Occipital lobe (tissue), 1 donor: ENCODE results near the gene ITGB2. TPM values are rescaled to one million over a fixed set of nuclear protein-coding genes. Genes with fewer than 3 reads are reported as not detected.

Source experiments
- total RNA-seq: library from RNA; depleted of rRNA; stranded (reverse); fragments of >200 nt; gene quantifications from one replicate; pipeline ENCODE4 v1.2.3, GENCODE V29; 2014

Gene ITGB2
- total RNA-seq, 1 donor from 2014 or later: 9.2 TPM

Other genes with a start within 250 kb of the ITGB2 start
- not detected for gene KRTAP12-1, start 238.7 kb downstream of the ITGB2 start, total RNA-seq
- not detected for gene KRTAP10-12, start 223.7 kb downstream of the ITGB2 start, total RNA-seq
- not detected for gene TSPEAR, start 209.3 kb downstream of the ITGB2 start, total RNA-seq
- gene UBE2G2, start 119.1 kb downstream of the ITGB2 start, total RNA-seq: 61.8 TPM
- gene SUMO3, start 102.8 kb downstream of the ITGB2 start, total RNA-seq: 46.3 TPM
- 82.4 TPM for gene PTTG1IP, start 47.2 kb downstream of the ITGB2 start, total RNA-seq
- gene SLX9, start 19.1 kb upstream of the ITGB2 start, total RNA-seq: 6.1 TPM
- 17.0 TPM for gene ADARB1, start 153.7 kb upstream of the ITGB2 start, total RNA-seq